ENCODE data around the gene ZNF564.
A peak's percentile ranks its signal among the peaks of the same experiment; 100 is the strongest.
"Not testable (repeated sequence)": the region's sequence is repeated elsewhere in the genome, so short reads cannot be mapped to it uniquely, and the experiment has no call there.

ZNF564 gene

DNA sequence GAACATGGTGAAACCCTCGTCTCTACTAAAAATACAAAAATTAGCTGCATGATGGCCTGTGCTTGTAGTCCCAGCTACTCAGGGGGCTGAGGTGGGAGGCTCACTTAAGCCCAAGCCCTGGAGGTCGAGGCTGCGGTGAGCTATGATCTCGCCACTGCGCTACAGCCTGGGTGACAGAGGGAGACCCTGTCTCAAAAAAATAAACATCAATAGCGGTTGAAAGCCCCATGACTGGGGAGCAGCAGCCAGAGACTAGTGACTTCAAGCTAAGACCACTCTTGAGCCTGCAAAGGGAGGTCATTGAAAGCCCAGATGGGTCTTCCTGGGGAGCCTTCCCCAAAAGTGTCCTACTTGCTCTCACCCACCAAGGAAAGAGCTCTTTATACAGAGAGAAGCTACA lies 54.8 kb downstream of the ZNF564 start:
- DNase-seq = no peak

DNA sequence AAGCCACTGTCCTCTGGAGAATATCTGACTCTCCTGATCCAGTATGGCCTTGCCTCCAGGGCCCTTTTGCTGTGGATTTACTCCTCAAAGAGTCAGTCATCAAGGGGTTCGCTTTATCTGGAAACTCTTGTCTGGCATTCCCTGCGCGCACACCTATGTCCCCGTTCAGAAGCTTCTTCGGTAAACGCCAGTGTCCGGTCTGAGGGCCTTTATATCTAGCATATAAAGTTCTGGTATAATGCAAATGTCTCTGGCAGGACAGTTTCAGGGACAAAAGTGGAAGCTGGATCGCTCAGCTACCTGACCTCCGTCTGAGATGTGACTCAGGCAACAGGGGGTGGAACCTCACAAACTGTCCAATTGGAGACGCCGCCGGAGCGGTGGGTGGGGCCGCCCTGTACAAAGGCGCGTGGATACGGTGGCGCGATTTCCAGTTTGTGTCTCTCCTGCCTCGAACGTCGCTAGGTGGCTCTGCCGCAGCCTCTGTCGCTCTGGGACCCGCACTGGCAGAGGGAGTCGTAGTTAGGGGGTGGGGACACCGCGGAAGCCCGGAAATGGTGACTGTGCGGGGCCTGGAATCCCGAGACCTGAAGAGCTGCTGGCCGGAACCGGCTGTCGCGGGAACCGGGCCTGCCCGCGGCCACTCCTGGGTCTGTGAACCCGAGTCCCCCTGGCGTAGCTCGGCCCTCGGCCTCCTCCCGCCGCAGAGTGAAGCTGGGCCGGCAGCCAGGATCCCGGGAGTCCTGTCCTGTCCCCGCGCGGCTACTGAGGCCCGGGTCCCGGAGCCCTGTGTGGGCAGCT lies 56.1 kb downstream of the ZNF564 start:
- DNase-seq = peak; percentile 85 to 93 (median 89)

- DNase-seq = peak in 1 of 4 experiments; percentile 6
Observed at GRCh38 chr19:12494260-12494860, 56.9 kb downstream of the ZNF564 start.

- DNase-seq = not testable (repeated sequence)
Observed at GRCh38 chr19:12486265-12486783, 65.0 kb downstream of the ZNF564 start.

GRCh38 chr19:12485571-12485970 lies 65.7 kb downstream of the ZNF564 start:
- DNase-seq = no peak

GRCh38 chr19:12485052-12485416 lies 66.2 kb downstream of the ZNF564 start:
- DNase-seq = no peak

DNA sequence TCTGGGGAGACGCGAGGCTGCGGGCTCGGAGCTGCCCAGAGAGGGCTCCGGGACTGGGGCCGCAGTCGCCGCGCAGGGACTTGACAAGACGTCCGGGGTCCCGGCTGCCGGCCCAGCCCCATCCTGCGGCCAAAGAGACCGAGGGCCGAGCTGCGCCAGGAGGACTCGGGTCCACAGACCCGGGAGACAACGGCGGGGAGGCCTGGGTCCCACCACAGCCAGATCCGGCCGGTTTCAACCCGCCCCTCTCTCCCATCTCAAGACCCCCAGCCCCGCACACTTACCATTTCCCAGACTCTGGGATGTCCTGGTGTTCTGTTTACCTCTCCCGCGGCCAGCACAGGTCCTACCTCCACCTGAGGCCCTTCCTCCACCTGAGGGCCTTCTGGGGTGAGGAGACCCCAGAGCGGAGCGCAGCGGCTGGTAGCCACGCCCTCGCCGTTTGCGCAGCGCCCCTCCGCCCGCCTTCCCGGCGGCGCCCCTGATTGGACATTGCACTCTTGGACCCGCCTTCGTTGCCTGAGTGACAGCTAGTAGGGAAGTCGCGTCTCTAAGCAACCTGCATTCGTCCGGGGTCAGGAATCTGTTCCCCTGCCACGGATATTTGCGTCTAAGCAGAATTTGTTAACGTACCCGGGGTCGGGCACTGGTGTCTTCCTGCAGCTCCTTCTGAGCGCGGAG lies 66.8 kb downstream of the ZNF564 start, which contains the start of gene ZNF709:
Gene ZNF709, minus strand, starts transcription at position 446 of the 681 bp plus-strand sequence. Its CDS starts 159 bp downstream, at position 287.
- peak; percentile 91 to 94 (median 93) for DNase-seq

DNA sequence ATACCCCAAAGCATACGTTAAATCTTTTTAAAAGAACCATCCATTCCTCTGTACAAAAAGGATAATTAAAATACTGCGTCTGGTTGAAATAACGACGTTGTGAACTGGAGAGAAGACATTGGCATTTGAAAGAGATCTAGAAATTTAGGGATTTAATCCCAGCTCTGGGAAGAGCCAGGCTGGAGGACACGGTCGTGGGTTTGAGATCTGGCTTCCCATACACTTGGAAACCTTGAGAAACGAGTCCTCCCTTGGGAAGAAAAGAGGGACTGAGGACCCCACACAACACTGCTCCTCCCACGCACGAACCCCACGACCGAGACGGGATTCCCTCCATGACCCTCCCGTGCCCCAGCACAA lies 67.3 kb downstream of the ZNF564 start:
- no peak for DNase-seq

DNA sequence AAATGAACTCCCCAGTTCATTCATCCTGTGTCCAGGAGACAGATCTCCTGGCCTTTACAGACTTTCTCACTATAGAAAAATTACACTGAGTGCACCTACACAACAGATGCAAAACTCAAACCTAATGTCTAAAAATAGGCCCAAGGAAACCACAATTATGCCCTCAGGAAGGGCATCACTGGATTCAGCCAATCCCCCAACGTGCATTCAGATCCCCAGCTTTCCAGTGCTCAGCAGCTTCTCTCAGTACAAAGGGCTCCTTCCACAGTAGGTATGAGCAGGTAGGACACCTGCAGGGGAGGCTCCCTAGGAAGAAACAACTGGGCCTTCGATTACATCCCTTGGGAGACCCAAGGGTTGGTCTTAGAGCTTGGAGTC lies 68.8 kb downstream of the ZNF564 start:
- no peak for DNase-seq

- DNase-seq = peak in 1 of 4 experiments; percentile 1
Observed at GRCh38 chr19:12481781-12482508, 69.3 kb downstream of the ZNF564 start.

- no peak for DNase-seq
Observed at GRCh38 chr19:12478234-12478941, 72.9 kb downstream of the ZNF564 start.
